ENCODE data around the gene PADI3.

DNA sequence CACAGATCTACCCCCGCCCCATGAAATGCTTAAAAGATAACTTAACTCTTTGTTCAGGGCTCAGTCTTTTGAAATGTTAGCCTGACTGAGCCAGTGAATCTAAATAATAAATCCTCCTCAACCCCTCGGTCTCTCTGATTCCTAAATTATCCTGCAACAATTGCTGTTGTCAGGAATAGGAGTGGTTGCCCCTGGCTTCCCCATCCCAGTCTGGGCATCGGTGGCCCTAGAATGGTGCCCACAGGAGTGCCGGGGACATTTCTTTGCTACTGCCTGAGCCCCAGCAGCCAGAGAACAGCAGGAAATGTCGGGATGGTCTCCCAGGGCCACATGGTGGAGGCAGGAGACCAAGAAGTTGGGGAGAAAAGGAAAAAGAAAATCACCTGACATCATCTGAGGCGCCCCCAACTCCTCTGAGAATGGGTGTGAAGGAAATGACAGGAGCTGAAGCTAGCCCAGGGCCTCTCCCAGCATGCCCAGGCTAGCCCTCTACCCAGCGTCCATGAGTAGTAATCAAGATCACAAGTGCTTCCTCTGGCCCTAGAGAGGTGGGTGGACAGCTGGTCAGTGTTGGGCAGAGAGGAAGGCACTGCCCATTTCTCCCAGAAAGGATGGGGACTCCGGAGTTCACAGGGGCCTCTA is 60.6 kb downstream of the PADI3 start:
- TF ChIP-seq EZH2 (IDR thresholded peaks at IDR 0.05): no peak
- no peak for TF ChIP-seq POLR2AphosphoS5 (IDR thresholded peaks at IDR 0.05; ENCODE audit: borderline replicate concordance, low read depth, low read length)
- no peak for TF ChIP-seq FOXP2 (optimal IDR thresholded peaks at IDR 0.05; ENCODE audit: control extremely low read depth, extremely low read length, insufficient read depth)
